ENCODE measurements around the gene WDR1. TPM values are rescaled to one million over a fixed set of nuclear protein-coding genes. Genes with fewer than 3 reads are reported as not detected.
A peak's percentile ranks its signal among the peaks of the same experiment; 100 is the strongest.

Gene WDR1
- total RNA-seq, 1 experiment from 2014 or later: 246 TPM

DNA sequence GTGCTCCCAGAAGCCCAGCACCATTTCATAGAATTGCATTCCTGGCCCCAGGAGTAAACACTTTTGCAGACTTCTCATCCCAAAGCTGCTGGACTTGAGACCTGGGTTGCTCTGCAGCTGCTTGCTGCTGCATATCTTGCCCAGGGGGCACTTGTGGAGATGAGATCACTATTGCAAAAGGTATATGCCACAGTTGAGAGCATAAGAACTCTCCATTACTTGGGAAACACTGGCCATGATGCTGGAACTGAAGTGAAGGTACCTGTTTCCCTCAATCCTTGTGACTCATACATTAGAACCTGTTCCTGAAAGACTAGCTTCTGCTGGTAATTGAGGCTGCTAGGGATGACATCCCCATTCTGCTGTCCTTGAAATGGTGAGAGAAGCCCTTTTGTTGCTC lies 43.1 kb upstream of the WDR1 start:
- no peaks in the 10 kb centered on the region for H3K9me3 Mint-ChIP-seq (ENCODE audit: unreplicated experiment)
- H3K27me3 Mint-ChIP-seq (ENCODE audit: insufficient read depth, unreplicated experiment): no peaks in the 10 kb centered on the region
- peaks cover 6% of the 10 kb centered on the region for H3K4me1 Mint-ChIP-seq (ENCODE audit: insufficient read depth, unreplicated experiment)
- TF ChIP-seq, protein P1, sequence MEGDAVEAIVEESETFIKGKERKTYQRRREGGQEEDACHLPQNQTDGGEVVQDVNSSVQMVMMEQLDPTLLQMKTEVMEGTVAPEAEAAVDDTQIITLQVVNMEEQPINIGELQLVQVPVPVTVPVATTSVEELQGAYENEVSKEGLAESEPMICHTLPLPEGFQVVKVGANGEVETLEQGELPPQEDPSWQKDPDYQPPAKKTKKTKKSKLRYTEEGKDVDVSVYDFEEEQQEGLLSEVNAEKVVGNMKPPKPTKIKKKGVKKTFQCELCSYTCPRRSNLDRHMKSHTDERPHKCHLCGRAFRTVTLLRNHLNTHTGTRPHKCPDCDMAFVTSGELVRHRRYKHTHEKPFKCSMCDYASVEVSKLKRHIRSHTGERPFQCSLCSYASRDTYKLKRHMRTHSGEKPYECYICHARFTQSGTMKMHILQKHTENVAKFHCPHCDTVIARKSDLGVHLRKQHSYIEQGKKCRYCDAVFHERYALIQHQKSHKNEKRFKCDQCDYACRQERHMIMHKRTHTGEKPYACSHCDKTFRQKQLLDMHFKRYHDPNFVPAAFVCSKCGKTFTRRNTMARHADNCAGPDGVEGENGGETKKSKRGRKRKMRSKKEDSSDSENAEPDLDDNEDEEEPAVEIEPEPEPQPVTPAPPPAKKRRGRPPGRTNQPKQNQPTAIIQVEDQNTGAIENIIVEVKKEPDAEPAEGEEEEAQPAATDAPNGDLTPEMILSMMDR (IDR thresholded peaks at IDR 0.05; ENCODE audit: unreplicated experiment): no peak
- intact Hi-C loops (cut with micrococcal nuclease): no loop called here
- no peak overlapping the region for H3K4me3 Mint-ChIP-seq (ENCODE audit: unreplicated experiment)
- no peak for DNase-seq (ENCODE audit: unreplicated experiment)
- CTCF ChIA-PET: interaction anchor here (0.6 to 24.6 kb wide), 18 partner anchors 8 to 397 kb away, joined by 3 to 454 read pairs (median 4); no protein-coding TSS in a partner anchor
- no peaks in the 10 kb centered on the region for H3K36me3 Mint-ChIP-seq (ENCODE audit: insufficient read depth, unreplicated experiment)
- POLR2A ChIA-PET: no interaction called here
- H3K27ac Mint-ChIP-seq (ENCODE audit: low read depth, unreplicated experiment): no peak overlapping the region
- BruUV-seq (replicated peaks): no TSS peak

DNA sequence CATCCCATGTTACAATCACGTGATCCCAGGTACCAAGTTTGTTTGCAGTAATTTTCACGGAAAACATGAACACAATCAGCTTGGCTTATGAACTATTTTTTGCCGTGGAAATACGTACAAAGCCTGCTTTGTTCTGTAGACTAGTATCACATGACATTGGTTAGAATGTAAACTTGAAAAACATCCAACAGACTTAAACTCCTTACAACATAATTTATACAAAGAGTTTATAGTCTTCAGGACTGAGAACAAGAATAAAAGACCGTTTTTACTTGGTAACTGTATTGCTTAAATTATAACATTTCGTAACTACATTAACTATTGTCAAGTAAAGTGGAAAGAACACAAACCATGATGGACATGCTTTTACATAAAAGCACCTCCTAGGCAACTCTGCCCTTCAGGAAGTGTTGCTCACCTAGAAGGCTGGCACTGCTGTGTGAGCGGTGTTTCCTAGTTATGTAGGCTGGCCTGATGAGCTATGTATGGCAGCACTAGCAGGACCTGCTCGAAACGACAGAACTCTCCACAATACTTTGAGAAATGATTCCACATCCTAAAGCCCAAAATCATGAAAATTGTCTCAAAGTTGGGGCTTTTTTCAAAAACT lies 41.8 kb upstream of the WDR1 start:
- Mint-ChIP-seq H3K27ac (ENCODE audit: low read depth, unreplicated experiment) (no peak overlapping the region), H3K36me3 (ENCODE audit: insufficient read depth, unreplicated experiment) (no peaks in the 10 kb centered on the region), H3K4me3 (ENCODE audit: unreplicated experiment) (no peak overlapping the region), H3K27me3 (ENCODE audit: insufficient read depth, unreplicated experiment) (no peaks in the 10 kb centered on the region), H3K4me1 (ENCODE audit: insufficient read depth, unreplicated experiment) (peaks cover 6% of the 10 kb centered on the region), H3K9me3 (ENCODE audit: unreplicated experiment) (no peaks in the 10 kb centered on the region)
- DNase-seq (ENCODE audit: unreplicated experiment): peak; percentile 20
- ChIA-PET POLR2A (interaction anchor here (1.2 kb wide), 1 partner anchor 245 kb away, joined by 3 read pairs; no protein-coding TSS in a partner anchor), CTCF (interaction anchor here (0.5 to 24.6 kb wide), 24 partner anchors 10 to 1511 kb away, joined by 3 to 454 read pairs (median 5); no protein-coding TSS in a partner anchor)
- no TSS peak for BruUV-seq (replicated peaks)
- intact Hi-C loops (cut with micrococcal nuclease): no loop called here
- TF ChIP-seq, protein P1 (IDR thresholded peaks at IDR 0.05; ENCODE audit: unreplicated experiment): no peak

DNA sequence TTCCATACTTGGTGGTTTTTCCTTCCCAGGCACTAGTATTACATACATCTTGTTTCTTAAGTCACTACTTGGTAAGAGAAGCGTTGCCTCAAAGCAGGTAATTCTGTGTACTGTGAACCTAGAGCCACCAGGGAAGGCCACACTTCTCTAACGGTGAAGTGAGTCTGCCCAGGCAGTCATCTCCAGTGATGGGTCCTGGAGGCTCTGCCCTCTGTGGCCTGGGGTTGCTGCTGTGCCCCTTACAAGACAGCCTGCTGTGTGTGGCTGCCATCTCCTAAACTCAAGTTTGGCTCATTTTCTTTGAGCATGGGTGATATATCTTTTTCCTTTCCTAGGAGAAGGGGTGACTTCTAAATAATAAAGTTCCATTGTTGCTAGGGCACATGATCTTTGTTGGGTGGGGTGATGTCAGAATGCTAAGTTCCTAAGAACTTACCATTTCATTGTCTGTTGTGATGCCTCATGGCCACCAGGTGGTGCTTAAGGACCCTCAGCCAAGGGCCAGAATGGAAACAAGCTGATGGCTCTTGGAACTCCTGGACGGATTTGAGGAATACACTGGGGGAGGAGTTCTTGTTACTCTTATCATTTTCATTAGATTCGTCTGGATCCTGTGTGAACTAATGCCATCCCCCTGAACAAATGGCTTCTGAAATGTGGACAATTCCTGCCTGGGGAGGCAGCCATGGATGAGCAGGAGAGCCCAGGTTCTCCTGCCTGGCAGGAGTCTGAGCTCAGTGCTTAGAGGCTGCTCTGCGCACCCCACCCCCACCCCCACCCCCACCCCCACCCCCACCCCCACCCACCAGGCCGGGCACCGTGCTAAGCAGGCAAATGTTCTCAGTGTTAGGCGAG lies 41.1 kb upstream of the WDR1 start:
- H3K27me3 Mint-ChIP-seq (ENCODE audit: insufficient read depth, unreplicated experiment): no peaks in the 10 kb centered on the region
- H3K27ac Mint-ChIP-seq (ENCODE audit: low read depth, unreplicated experiment): no peak overlapping the region
- peak; percentile 72 for DNase-seq (ENCODE audit: unreplicated experiment)
- H3K4me3 Mint-ChIP-seq (ENCODE audit: unreplicated experiment): no peak overlapping the region
- H3K36me3 Mint-ChIP-seq (ENCODE audit: insufficient read depth, unreplicated experiment): no peaks in the 10 kb centered on the region
- ChIA-PET CTCF (interaction anchor here (0.6 to 24.6 kb wide), 22 partner anchors 10 to 1512 kb away, joined by 3 to 454 read pairs (median 5); no protein-coding TSS in a partner anchor), POLR2A (interaction anchor here (0.6 kb wide), 1 partner anchor 389 kb away, joined by 4 read pairs; no protein-coding TSS in a partner anchor)
- TF ChIP-seq, protein P1 (IDR thresholded peaks at IDR 0.05; ENCODE audit: unreplicated experiment): peak; percentile 55
- intact Hi-C loops (cut with micrococcal nuclease): loop anchor here (1.0 to 2.0 kb wide), 2 partner anchors 245 to 392 kb away; no protein-coding TSS in a partner anchor
- H3K9me3 Mint-ChIP-seq (ENCODE audit: unreplicated experiment): no peaks in the 10 kb centered on the region
- no TSS peak for BruUV-seq (replicated peaks)
- peaks cover 6% of the 10 kb centered on the region for H3K4me1 Mint-ChIP-seq (ENCODE audit: insufficient read depth, unreplicated experiment)

DNA sequence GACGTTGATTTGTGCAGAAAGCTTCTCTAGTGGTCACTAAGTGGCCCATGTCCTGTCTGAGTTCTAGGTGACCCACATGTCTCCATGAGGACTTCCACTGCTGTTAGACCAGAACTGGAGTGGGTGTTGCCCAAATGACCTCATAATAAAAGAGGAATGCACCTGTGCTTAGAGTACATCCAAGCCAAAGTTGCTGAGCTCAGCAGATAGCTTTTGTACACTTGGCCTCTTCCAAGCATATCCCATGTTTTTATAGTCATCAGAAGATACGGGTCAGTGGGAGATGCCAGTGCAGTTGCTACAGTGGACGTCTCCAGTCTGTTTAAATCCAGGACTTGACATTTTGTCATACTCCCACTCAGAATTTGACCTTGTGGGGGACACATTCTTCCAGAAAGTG lies 37.6 kb upstream of the WDR1 start:
- intact Hi-C loops (cut with micrococcal nuclease): no loop called here
- H3K27me3 Mint-ChIP-seq (ENCODE audit: insufficient read depth, unreplicated experiment): no peaks in the 10 kb centered on the region
- H3K27ac Mint-ChIP-seq (ENCODE audit: low read depth, unreplicated experiment): no peak overlapping the region
- H3K4me3 Mint-ChIP-seq (ENCODE audit: unreplicated experiment): no peak overlapping the region
- ChIA-PET CTCF (interaction anchor here (0.6 to 24.6 kb wide), 5 partner anchors 9 to 401 kb away, joined by 3 to 454 read pairs (median 6); no protein-coding TSS in a partner anchor), POLR2A (no interaction called here)
- BruUV-seq (replicated peaks): no TSS peak
- no peak for DNase-seq (ENCODE audit: unreplicated experiment)
- H3K36me3 Mint-ChIP-seq (ENCODE audit: insufficient read depth, unreplicated experiment): no peaks in the 10 kb centered on the region
- TF ChIP-seq, protein P1 (IDR thresholded peaks at IDR 0.05; ENCODE audit: unreplicated experiment): no peak
- no peaks in the 10 kb centered on the region for H3K9me3 Mint-ChIP-seq (ENCODE audit: unreplicated experiment)
- H3K4me1 Mint-ChIP-seq (ENCODE audit: insufficient read depth, unreplicated experiment): no peaks in the 10 kb centered on the region
